ENCODE data around the gene NID2.

Gene NID2

GRCh38 chr14:51996148-51996746, 72.6 kb downstream of the NID2 start:
- DNase-seq (ENCODE audit: low read depth), result no peak
- TF ChIP-seq, protein P1, sequence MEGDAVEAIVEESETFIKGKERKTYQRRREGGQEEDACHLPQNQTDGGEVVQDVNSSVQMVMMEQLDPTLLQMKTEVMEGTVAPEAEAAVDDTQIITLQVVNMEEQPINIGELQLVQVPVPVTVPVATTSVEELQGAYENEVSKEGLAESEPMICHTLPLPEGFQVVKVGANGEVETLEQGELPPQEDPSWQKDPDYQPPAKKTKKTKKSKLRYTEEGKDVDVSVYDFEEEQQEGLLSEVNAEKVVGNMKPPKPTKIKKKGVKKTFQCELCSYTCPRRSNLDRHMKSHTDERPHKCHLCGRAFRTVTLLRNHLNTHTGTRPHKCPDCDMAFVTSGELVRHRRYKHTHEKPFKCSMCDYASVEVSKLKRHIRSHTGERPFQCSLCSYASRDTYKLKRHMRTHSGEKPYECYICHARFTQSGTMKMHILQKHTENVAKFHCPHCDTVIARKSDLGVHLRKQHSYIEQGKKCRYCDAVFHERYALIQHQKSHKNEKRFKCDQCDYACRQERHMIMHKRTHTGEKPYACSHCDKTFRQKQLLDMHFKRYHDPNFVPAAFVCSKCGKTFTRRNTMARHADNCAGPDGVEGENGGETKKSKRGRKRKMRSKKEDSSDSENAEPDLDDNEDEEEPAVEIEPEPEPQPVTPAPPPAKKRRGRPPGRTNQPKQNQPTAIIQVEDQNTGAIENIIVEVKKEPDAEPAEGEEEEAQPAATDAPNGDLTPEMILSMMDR (IDR thresholded peaks at IDR 0.05; ENCODE audit: control insufficient read depth, insufficient read depth, low read depth, low read length, missing control alignments), result peak; percentile 67
- H3K4me3 ChIP-seq (ENCODE audit: control insufficient read depth, low read depth, low read length), result no peak overlapping the region

DNA sequence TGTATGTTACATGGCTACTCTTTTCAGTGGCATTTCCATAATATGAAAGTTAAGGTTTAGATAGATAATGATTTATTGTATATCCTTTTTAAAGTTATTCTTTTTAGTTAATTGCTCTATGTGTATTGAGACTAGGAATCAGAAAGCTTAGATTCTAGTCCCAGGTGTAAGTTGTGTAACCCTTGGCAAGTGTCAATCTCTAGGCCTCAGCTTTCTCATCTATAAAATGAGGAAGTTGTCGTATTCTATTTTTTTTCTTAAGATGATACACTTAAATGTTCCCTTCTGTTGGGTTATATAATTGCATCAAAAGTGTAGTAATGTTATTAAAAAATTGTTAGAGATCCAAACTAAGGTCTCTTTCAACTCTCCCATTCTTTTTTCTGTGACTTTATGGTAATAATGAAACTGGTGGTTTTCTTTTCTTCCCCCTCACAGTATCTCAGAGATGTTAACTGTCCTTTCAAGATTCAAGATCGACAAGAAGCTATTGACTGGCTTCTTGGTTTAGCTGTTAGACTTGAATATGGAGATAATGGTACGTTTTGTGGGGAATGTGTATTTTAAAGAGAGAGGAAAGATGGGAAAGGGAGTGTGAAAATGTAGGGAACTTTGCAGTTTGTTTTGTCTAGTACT, 75.5 kb downstream of the NID2 start:
- no peak for DNase-seq (ENCODE audit: low read depth)
- TF ChIP-seq, protein P1 (IDR thresholded peaks at IDR 0.05; ENCODE audit: control insufficient read depth, insufficient read depth, low read depth, low read length, missing control alignments), result no peak

DNA sequence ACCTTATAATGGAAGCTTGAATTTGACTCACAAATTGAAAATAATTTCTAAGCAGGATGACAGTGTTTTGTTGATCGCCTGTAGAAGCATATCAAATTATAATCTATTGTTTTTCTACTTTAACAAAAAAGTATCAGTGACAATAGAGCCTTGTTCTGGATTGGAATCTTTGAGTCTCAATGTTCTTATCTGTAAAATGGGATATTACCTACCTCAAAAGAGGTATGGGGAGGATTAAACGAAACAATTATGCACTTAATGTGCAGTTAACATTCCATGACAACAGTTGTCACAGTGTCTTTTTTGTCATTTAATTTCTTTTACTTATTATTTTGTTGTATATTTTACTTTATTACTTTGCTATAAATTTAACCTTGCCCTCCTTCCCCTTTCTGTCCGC, 78.4 kb downstream of the NID2 start:
- peak overlapping the region; percentile 93 for H3K4me3 ChIP-seq (ENCODE audit: control insufficient read depth, low read depth, low read length)
- no peak for DNase-seq (ENCODE audit: low read depth)
- TF ChIP-seq, protein P1 (IDR thresholded peaks at IDR 0.05; ENCODE audit: control insufficient read depth, insufficient read depth, low read depth, low read length, missing control alignments), result no peak

More for the DNA sequence above, 75.5 kb downstream of the NID2 start:
- no peak overlapping the region for H3K4me3 ChIP-seq (ENCODE audit: control insufficient read depth, low read depth, low read length)

- DNase-seq (ENCODE audit: low read depth), result peak; percentile 74
- H3K4me3 ChIP-seq (ENCODE audit: control insufficient read depth, low read depth, low read length), result peak within 1 kb of the TSS; percentile 93
- TF ChIP-seq, protein P1 (IDR thresholded peaks at IDR 0.05; ENCODE audit: control insufficient read depth, insufficient read depth, low read depth, low read length, missing control alignments), result no peak
These were observed 79.3 kb downstream of the NID2 start, which contains the start of gene RTRAF for GRCh38 chr14:51989293-51990234. RTRAF (plus strand) TSS chr14:51989546; CDS start chr14:51989640, 94 bp downstream.

GRCh38 chr14:51988221-51988620, 80.6 kb downstream of the NID2 start:
- TF ChIP-seq, protein P1 (IDR thresholded peaks at IDR 0.05; ENCODE audit: control insufficient read depth, insufficient read depth, low read depth, low read length, missing control alignments), result no peak
- H3K4me3 ChIP-seq (ENCODE audit: control insufficient read depth, low read depth, low read length), result no peak overlapping the region
- DNase-seq (ENCODE audit: low read depth), result no peak

DNA sequence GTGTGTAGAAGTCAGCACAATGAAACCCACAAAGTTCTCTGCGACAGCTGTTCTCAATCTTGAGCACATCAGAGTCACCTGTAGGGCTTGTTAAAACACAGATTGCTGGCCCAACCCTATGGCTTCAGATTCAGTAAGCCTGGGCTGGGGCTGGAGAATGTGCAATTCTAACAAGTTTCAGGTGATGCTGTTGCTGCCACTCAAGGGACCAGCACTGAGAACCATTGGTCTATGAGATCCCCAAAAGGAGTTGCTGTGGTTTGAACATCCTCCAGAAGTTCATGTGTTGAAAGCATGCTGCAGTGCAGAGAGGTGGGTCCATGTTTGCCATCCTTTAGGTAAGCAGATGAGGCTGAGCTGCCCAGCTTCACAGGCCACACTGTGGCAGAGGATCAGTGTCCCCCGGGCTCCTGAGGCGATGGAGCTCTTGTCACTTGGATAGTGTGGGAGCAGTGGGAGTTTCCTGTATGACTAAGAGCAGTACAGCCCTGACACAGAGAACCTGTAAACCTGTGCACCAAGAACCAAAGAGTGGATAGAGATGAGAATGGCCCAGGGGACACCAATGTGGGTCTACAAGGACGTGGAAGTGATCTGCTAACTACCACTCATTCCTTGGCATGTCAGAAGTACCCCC, 87.5 kb downstream of the NID2 start:
- no peak overlapping the region for H3K4me3 ChIP-seq (ENCODE audit: control insufficient read depth, low read depth, low read length)
- TF ChIP-seq, protein P1 (IDR thresholded peaks at IDR 0.05; ENCODE audit: control insufficient read depth, insufficient read depth, low read depth, low read length, missing control alignments), result no peak

More for the DNA sequence above, 87.5 kb downstream of the NID2 start:
- DNase-seq (ENCODE audit: low read depth), result no peak
